Stimulated activated memory B cell treated with anti-CD40 and anti-IgM and Interleukin-4, amounts not matched to agents 10 μg/mL and 1 μg/mL and 100 μg/mL, for 72 hours (primary cell): ENCODE results near the gene SEC16A.
"Not testable (repeated sequence)": the region's sequence is repeated elsewhere in the genome, so short reads cannot be mapped to it uniquely, and the experiment has no call there.

Experiments
- ATAC-seq: fragments of 150-1000 bp; cut with Tn5 transposase; 2 replicates; pipeline ENCODE4 v1.10.0; 2021
- H3K27ac Mint-ChIP-seq: one replicate; pipeline ENCODE4 v1.8.0; 2022; ENCODE audit warnings: mild to moderate bottlenecking, mixed read lengths
- H3K27me3 Mint-ChIP-seq: one replicate; pipeline ENCODE4 v1.8.0; 2022; ENCODE audit warnings: mixed read lengths
- H3K36me3 Mint-ChIP-seq: one replicate; pipeline ENCODE4 v1.8.0; 2022; ENCODE audit warnings: mixed read lengths
- H3K4me1 Mint-ChIP-seq: one replicate; pipeline ENCODE4 v1.8.0; 2022; ENCODE audit warnings: mixed read lengths
- H3K4me3 Mint-ChIP-seq: one replicate; pipeline ENCODE4 v1.8.0; 2022; ENCODE audit warnings: mild to moderate bottlenecking, moderate library complexity, mixed read lengths
- H3K9me3 Mint-ChIP-seq: one replicate; pipeline ENCODE4 v1.8.0; 2022; ENCODE audit warnings: mixed read lengths

Gene SEC16A

DNA sequence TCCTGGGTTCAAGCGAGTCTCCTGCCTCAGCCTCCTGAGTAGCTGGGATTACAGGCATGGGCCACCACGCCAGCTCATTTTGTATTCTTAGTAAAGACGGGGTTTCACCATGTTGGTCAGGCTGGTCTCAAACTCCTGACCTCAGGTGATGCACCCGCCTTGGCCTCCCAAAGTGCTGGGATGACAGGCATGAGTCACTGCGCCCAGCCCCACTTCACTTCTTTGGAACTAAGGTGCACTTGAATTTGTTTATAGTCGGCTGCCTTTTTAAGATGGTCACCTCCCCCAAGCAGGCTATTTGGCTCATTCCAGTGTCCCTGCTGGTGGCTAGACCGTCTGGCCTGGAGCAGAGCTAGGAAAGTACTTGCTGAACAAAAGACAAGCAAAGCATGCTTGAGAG lies 57.5 kb downstream of the SEC16A start:
- not testable (repeated sequence) for H3K27ac Mint-ChIP-seq, H3K4me1 Mint-ChIP-seq, ATAC-seq, H3K27me3 Mint-ChIP-seq, H3K9me3 Mint-ChIP-seq, H3K4me3 Mint-ChIP-seq
- peaks cover 38% of the 10 kb centered on the region for H3K36me3 Mint-ChIP-seq

- Mint-ChIP-seq H3K27ac (no peak overlapping the region), H3K27me3 (no peaks in the 10 kb centered on the region), H3K9me3 (no peaks in the 10 kb centered on the region), H3K4me3 (no peak overlapping the region), H3K36me3 (peaks cover 35% of the 10 kb centered on the region), H3K4me1 (no peaks in the 10 kb centered on the region)
- no peak for ATAC-seq
Measured at GRCh38 chr9:136424750-136425362, 58.0 kb downstream of the SEC16A start.

GRCh38 chr9:136423432-136424146 lies 59.3 kb downstream of the SEC16A start:
- no peak overlapping the region for H3K27ac Mint-ChIP-seq
- no peak overlapping the region for H3K4me3 Mint-ChIP-seq
- no peaks in the 10 kb centered on the region for H3K9me3 Mint-ChIP-seq
- peaks cover 45% of the 10 kb centered on the region for H3K36me3 Mint-ChIP-seq
- H3K4me1 Mint-ChIP-seq = no peaks in the 10 kb centered on the region
- H3K27me3 Mint-ChIP-seq = no peaks in the 10 kb centered on the region
- ATAC-seq = no peak

DNA sequence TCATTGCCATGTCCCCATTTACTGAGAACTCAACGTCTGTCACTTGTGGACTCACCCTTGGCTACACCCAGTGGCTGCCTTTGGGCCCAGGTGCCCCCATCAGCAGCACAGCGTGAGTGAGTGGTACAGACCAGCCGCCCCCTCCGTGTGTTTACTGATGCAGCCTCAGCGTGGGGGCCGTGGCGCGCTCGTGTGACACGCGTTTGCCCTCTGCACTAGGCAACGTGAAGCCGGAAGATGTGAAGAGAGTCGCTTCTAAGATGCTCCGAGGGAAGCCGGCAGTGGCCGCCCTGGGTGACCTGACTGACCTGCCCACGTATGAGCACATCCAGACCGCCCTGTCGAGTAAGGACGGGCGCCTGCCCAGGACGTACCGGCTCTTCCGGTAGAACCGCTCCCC lies 60.0 kb downstream of the SEC16A start:
- no peak overlapping the region for H3K27ac Mint-ChIP-seq
- no peak overlapping the region for H3K4me3 Mint-ChIP-seq
- peaks cover 51% of the 10 kb centered on the region for H3K36me3 Mint-ChIP-seq
- no peak for ATAC-seq
- no peaks in the 10 kb centered on the region for H3K4me1 Mint-ChIP-seq
- no peaks in the 10 kb centered on the region for H3K27me3 Mint-ChIP-seq
- no peaks in the 10 kb centered on the region for H3K9me3 Mint-ChIP-seq

- no peak overlapping the region for H3K27ac Mint-ChIP-seq
- H3K4me1 Mint-ChIP-seq = no peaks in the 10 kb centered on the region
Measured at GRCh38 chr9:136421791-136422190, 61.0 kb downstream of the SEC16A start.

DNA sequence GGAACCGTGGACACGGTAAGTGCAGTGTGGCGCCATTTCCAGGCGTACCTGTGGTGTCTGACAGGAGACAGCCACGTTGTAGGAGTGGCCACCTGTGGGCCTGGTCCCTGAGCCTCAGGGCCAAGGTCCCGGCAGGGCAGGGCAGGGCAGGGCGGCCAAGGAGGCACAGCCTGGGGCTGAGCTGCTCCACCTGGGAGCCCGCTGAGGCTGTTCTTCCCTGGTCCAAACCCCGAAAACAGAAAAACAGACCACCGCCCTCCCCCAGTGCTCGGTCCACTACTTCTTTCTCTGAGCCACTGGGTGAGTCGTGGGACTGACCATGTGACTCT lies 63.8 kb downstream of the SEC16A start:
- no peak for ATAC-seq
- Mint-ChIP-seq H3K4me1 (no peaks in the 10 kb centered on the region), H3K9me3 (no peaks in the 10 kb centered on the region), H3K36me3 (peaks cover 71% of the 10 kb centered on the region), H3K4me3 (no peak overlapping the region), H3K27me3 (no peaks in the 10 kb centered on the region), H3K27ac (no peak overlapping the region)

More at GRCh38 chr9:136421791-136422190, 61.0 kb downstream of the SEC16A start:
- H3K27me3 Mint-ChIP-seq = no peaks in the 10 kb centered on the region
- H3K9me3 Mint-ChIP-seq = no peaks in the 10 kb centered on the region
- no peak for ATAC-seq
- H3K36me3 Mint-ChIP-seq = peaks cover 61% of the 10 kb centered on the region
- no peak overlapping the region for H3K4me3 Mint-ChIP-seq

GRCh38 chr9:136418182-136419091 lies 64.4 kb downstream of the SEC16A start:
- Mint-ChIP-seq H3K27ac (no peak overlapping the region), H3K4me3 (no peak overlapping the region), H3K9me3 (no peaks in the 10 kb centered on the region), H3K27me3 (no peaks in the 10 kb centered on the region), H3K4me1 (no peaks in the 10 kb centered on the region), H3K36me3 (peaks cover 72% of the 10 kb centered on the region)
- ATAC-seq = no peak

DNA sequence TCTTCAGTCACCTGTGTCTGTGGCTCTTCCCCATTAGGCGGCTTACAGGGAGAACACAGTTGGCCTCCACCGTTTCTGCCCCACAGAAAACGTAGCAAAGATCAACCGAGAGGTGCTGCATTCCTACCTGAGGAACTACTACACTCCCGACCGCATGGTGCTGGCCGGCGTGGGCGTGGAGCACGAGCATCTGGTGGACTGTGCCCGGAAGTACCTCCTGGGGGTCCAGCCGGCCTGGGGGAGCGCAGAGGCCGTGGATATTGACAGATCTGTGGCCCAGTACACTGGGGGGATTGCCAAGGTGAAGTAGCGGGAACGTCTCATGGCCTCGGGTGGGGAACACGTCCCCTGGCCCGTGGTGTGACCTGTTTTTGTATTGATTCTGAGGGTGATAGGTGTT lies 65.9 kb downstream of the SEC16A start:
- H3K27me3 Mint-ChIP-seq = no peaks in the 10 kb centered on the region
- H3K9me3 Mint-ChIP-seq = no peaks in the 10 kb centered on the region
- H3K36me3 Mint-ChIP-seq = peaks cover 69% of the 10 kb centered on the region
- ATAC-seq = no peak
- H3K4me3 Mint-ChIP-seq = no peak overlapping the region
- peaks cover 8% of the 10 kb centered on the region for H3K4me1 Mint-ChIP-seq
- no peak overlapping the region for H3K27ac Mint-ChIP-seq

- Mint-ChIP-seq H3K27me3 (no peaks in the 10 kb centered on the region), H3K4me1 (peaks cover 13% of the 10 kb centered on the region), H3K36me3 (peaks cover 64% of the 10 kb centered on the region)
Measured at GRCh38 chr9:136416427-136416826, 66.4 kb downstream of the SEC16A start.

GRCh38 chr9:136412962-136413361 lies 69.9 kb downstream of the SEC16A start:
- Mint-ChIP-seq H3K4me1 (peaks cover 39% of the 10 kb centered on the region), H3K4me3 (no peak overlapping the region), H3K27me3 (no peaks in the 10 kb centered on the region), H3K36me3 (peaks cover 51% of the 10 kb centered on the region), H3K9me3 (no peaks in the 10 kb centered on the region), H3K27ac (no peak overlapping the region)
- ATAC-seq = no peak

More at GRCh38 chr9:136416427-136416826, 66.4 kb downstream of the SEC16A start:
- no peak overlapping the region for H3K27ac Mint-ChIP-seq
- H3K4me3 Mint-ChIP-seq = no peak overlapping the region
- no peak for ATAC-seq
- H3K9me3 Mint-ChIP-seq = no peaks in the 10 kb centered on the region

DNA sequence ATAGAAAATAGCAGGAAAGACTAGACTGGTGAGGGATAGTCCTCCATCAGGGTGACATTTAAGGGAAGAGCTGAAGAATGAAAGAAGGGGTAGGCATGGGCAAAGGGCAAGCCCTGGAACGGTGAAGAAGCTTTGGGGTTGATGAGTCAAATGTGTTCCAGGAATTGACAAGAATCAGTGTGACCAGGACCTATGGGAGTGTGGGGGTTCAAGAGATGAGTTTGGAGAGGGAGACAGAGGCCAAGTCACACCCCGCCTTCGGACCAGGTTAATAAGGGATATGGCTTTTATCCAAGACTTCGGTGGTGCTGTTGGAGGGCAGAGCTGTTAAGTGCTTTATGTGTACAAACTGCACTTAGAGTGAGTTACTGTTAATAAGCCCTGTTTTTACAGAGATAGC lies 71.5 kb downstream of the SEC16A start:
- ATAC-seq = no peak
- peak overlapping the region; percentile 89 for H3K4me3 Mint-ChIP-seq
- H3K4me1 Mint-ChIP-seq = peaks cover 46% of the 10 kb centered on the region
- H3K27me3 Mint-ChIP-seq = no peaks in the 10 kb centered on the region
- H3K36me3 Mint-ChIP-seq = peaks cover 50% of the 10 kb centered on the region
- H3K9me3 Mint-ChIP-seq = no peaks in the 10 kb centered on the region
- peak overlapping the region; percentile 82 for H3K27ac Mint-ChIP-seq

DNA sequence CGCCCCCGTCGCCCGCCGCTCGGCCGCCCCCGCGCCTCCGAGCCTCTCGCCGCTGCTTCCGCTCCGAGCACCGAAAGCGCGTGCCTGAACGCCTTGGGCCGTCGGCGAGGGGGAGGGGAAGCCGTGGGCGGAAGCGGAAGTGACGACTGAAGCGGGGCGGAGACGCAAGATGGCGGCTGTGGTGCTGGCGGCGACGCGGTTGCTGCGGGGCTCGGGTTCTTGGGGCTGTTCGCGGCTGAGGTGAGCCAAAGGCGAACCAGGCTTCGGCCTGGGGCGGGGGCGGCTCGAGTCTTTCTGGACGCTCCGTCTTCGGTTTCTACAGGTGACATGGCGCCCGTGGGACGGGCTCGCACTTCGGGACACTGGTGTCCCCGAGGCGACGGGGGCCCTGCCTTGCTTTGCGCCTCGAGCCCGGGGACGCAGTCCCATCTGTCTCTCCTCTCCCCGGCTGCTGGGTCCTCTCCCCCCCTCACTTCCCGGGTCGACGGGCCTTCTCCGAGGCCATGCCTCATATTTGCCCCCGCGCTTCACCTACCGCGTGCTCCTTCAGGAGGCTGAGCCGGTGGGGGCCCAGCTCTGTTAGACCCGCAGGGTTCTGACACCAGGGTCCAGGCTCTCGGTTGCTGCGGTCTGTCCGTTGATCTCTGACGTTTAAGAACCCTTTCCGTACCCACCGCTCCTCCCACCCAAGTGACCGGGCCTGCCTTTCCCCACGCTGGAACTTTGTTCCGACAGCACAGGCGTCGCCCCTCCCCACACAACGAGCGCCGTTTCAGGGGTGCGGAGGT lies 72.1 kb downstream of the SEC16A start, which contains the start of the genes ENTR1 and PMPCA:
Gene ENTR1 (minus strand): TSS at position 115 of the 788 bp plus-strand sequence. CDS start 217 bp downstream, outside the sequence.
Gene PMPCA (plus strand): TSS at position 159 of the 788 bp plus-strand sequence. CDS start 11 bp downstream, at position 170.
- peak; percentile 88 for ATAC-seq
- no peaks in the 10 kb centered on the region for H3K9me3 Mint-ChIP-seq
- peak within 1 kb of the TSS; percentile 82 for H3K27ac Mint-ChIP-seq
- peaks cover 43% of the 10 kb centered on the region for H3K36me3 Mint-ChIP-seq
- peaks cover 46% of the 10 kb centered on the region for H3K4me1 Mint-ChIP-seq
- peak within 1 kb of the TSS; percentile 91 for H3K4me3 Mint-ChIP-seq
- no peaks in the 10 kb centered on the region for H3K27me3 Mint-ChIP-seq

- Mint-ChIP-seq H3K27me3 (no peaks in the 10 kb centered on the region), H3K27ac (peak overlapping the region; percentile 82), H3K36me3 (peaks cover 40% of the 10 kb centered on the region), H3K4me1 (peaks cover 52% of the 10 kb centered on the region), H3K4me3 (peak overlapping the region; percentile 91), H3K9me3 (no peaks in the 10 kb centered on the region)
- peak; percentile 58 for ATAC-seq
Measured at GRCh38 chr9:136409557-136410455, 73.0 kb downstream of the SEC16A start.

DNA sequence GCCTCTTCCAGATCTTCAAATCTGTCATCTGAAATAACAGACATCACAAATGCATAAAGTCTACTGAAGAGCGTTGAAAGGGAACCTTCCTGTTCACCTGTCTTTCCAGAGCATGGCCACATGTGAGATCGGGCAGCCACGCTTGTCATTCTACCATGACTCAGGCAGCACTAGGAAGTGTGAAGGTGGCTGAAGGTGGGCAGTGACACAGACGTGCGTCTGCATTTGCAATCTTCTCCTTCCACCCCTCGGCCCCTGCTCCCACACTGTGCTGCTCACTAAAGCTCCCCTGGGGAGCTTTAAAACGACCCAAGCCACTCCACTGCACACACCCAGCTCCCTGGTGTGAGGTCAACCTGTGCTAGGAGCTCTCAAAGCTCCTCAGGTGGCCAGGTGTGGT lies 74.9 kb downstream of the SEC16A start:
- peaks cover 23% of the 10 kb centered on the region for H3K36me3 Mint-ChIP-seq
- no peak for ATAC-seq
- H3K9me3 Mint-ChIP-seq = no peaks in the 10 kb centered on the region
- no peaks in the 10 kb centered on the region for H3K27me3 Mint-ChIP-seq
- peak overlapping the region; percentile 82 for H3K27ac Mint-ChIP-seq
- peaks cover 66% of the 10 kb centered on the region for H3K4me1 Mint-ChIP-seq
- H3K4me3 Mint-ChIP-seq = no peak overlapping the region
